GM12874 (cell line): ENCODE results near the gene SPOCK2.

ENCODE experiments used
- CTCF ChIP-seq: IDR thresholded peaks from 2 replicates; pipeline ENCODE4 v1.5.1; 2011; ENCODE audit warnings: low read depth, mild to moderate bottlenecking, control low read depth, low read length, moderate library complexity; ENCODE audit not compliant: insufficient read depth

The SPOCK2 gene

GRCh38 chr10:72083790-72084459, 4.4 kb downstream of the SPOCK2 start:
- no peak for TF ChIP-seq CTCF

- TF ChIP-seq CTCF, result no peak
Measured at GRCh38 chr10:72082856-72083789, 5.2 kb downstream of the SPOCK2 start.

GRCh38 chr10:72081772-72082590, 6.4 kb downstream of the SPOCK2 start:
- no peak for TF ChIP-seq CTCF

- no peak for TF ChIP-seq CTCF
Measured at GRCh38 chr10:72081210-72081609, 7.1 kb downstream of the SPOCK2 start.

- no peak for TF ChIP-seq CTCF
Measured at GRCh38 chr10:72080042-72080975, 8.0 kb downstream of the SPOCK2 start.

- no peak for TF ChIP-seq CTCF
Measured at GRCh38 chr10:72079356-72079755, 9.0 kb downstream of the SPOCK2 start.
